GM12864 (cell line): Measurements from ENCODE around the gene CDK5R2.

ENCODE experiments used
- DNase-seq: peaks from one replicate; pipeline ENCODE4 v3.0.0-alpha.2; 2011; ENCODE audit warnings: low read depth
- H3K4me3 ChIP-seq: 2 replicates; pipeline ENCODE4 v1.5.1; 2011; ENCODE audit warnings: mild to moderate bottlenecking, low read depth, low read length, control low read depth
- CTCF ChIP-seq: IDR thresholded peaks from 2 replicates; pipeline ENCODE4 v1.5.1; 2011; ENCODE audit warnings: low read depth, mild to moderate bottlenecking, moderate library complexity, low read length, control low read depth, inconsistent platforms; ENCODE audit errors: missing control alignments

Gene CDK5R2

GRCh38 chr2:218980735-218981389 lies 21.4 kb downstream of the CDK5R2 start:
- DNase-seq, result no peak
- no peak for TF ChIP-seq CTCF
- no peak overlapping the region for H3K4me3 ChIP-seq

- DNase-seq, result no peak
- TF ChIP-seq CTCF, result peak; percentile 6
- H3K4me3 ChIP-seq, result no peak overlapping the region
These were observed 22.0 kb downstream of the CDK5R2 start for GRCh38 chr2:218981390-218981880.

GRCh38 chr2:218981881-218982585 lies 22.6 kb downstream of the CDK5R2 start:
- DNase-seq, result no peak
- TF ChIP-seq CTCF, result no peak
- H3K4me3 ChIP-seq, result no peak overlapping the region

GRCh38 chr2:218982586-218983262 lies 23.3 kb downstream of the CDK5R2 start:
- no peak overlapping the region for H3K4me3 ChIP-seq
- no peak for TF ChIP-seq CTCF
- DNase-seq, result no peak

- no peak overlapping the region for H3K4me3 ChIP-seq
- TF ChIP-seq CTCF, result no peak
- DNase-seq, result no peak
These were observed 23.9 kb downstream of the CDK5R2 start for GRCh38 chr2:218983263-218983933.

- no peak for DNase-seq
- no peak overlapping the region for H3K4me3 ChIP-seq
- no peak for TF ChIP-seq CTCF
These were observed 24.4 kb downstream of the CDK5R2 start for GRCh38 chr2:218983934-218984238.
